ENCODE data around the gene CD99.

Gene CD99

DNA sequence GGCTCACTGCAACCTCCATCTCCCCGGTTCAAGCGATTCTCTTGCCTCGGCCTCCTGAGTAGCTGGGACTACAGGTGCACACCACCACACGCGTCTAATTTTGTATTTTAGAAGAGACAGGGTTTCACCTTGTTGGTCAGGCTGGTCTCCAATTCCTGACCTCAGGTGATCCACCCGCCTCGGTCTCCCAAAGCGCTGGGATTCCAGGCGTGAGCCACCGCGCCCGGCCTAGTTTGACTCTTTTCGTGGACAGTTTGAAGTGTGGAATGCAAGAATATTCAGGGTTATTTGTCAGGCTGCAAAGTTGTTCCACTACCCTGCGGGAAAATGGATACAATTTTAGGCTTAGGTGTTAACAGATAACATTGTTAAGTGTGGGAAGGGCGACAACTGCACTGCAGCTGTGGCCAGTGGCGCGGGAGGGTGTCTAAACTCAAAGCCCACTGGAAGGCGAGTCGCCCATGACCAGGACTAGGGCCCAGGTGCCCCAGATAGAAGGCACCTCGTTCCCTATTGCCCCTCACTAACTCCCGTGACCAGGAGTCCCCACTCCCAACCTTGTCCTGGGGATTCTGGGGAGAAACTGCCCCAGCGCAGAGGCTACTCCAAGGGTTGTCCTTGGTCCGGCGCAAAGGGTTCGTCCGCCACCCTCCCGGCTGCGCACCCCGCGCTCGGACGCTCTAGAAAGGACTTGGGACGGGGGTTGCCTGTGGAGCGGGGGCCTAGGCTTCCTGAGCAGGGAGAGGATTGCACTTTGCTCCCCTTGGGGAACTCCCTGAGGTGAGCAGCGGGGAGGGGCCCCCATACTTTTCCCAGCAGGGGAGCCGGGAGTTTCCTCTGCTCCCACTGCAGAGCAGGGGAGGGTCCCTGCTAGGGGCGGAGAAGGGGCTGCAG lies 1.1 kb upstream of the CD99 start:
- peak overlapping the region; percentile 49; the same call in 1 of the 2 replicates for H3K4me3 ChIP-seq (ENCODE audit: low read depth, low read length)
- ChIA-PET CTCF (no interaction called here), POLR2A (no interaction called here)
- DNase-seq (ENCODE audit: low read depth, low spot score), result no peak
- TF ChIP-seq, protein P1, sequence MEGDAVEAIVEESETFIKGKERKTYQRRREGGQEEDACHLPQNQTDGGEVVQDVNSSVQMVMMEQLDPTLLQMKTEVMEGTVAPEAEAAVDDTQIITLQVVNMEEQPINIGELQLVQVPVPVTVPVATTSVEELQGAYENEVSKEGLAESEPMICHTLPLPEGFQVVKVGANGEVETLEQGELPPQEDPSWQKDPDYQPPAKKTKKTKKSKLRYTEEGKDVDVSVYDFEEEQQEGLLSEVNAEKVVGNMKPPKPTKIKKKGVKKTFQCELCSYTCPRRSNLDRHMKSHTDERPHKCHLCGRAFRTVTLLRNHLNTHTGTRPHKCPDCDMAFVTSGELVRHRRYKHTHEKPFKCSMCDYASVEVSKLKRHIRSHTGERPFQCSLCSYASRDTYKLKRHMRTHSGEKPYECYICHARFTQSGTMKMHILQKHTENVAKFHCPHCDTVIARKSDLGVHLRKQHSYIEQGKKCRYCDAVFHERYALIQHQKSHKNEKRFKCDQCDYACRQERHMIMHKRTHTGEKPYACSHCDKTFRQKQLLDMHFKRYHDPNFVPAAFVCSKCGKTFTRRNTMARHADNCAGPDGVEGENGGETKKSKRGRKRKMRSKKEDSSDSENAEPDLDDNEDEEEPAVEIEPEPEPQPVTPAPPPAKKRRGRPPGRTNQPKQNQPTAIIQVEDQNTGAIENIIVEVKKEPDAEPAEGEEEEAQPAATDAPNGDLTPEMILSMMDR (IDR thresholded peaks at IDR 0.05; ENCODE audit: insufficient read depth, low read length, missing control alignments), result no peak

- TF ChIP-seq, protein P1 (IDR thresholded peaks at IDR 0.05; ENCODE audit: insufficient read depth, low read length, missing control alignments), result no peak
- peak overlapping the region; percentile 82 for H3K4me3 ChIP-seq (ENCODE audit: low read depth, low read length)
These were observed 587 bp downstream of the CD99 start for GRCh38 chrX:2691543-2692220.

DNA sequence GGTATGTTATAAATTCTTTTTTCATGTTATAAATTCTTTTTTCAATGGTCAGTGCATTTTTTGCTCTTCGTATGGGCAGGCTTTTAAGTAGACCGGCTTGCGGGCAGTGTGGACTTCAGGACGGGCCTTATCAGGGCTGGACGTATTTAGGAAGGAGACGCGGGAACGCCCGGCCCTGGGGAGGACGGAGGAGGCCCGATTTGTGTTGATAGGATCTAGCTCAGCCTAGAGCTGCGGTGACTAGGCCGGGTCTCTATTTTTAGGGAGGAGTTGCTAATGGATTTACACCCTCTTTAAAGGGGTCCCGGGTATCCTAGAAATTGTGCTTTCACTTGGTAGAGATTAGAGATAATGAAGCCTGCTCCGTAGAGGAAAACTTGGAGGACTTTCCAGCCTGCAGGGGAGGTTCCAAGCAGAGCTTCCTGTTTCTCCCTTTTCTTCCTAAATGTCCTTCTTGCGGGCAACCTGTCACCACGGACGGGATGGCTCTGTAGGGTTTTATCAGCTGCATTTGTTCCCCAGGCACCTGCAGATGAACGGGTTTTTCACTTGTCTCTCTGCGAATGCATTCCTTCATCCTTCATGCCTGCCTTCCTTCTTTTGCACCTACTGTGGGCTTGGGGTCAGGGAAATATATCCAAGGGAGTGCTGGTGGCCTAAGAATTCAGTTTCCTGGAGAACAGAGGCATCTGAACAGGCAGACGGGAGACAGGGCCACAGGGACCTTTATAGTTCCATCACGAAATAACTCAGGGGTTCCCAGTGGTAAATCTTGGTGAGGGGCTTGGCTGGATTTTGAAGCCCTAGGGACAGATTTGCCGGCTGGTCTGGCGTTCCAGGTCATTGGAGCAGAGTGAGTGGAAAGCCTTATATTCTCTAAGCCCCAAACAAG lies 1.4 kb downstream of the CD99 start:
- CTCF ChIA-PET, result no interaction called here
- DNase-seq (ENCODE audit: low read depth, low spot score), result no peak
- TF ChIP-seq, protein P1 (IDR thresholded peaks at IDR 0.05; ENCODE audit: insufficient read depth, low read length, missing control alignments), result no peak
- H3K4me3 ChIP-seq (ENCODE audit: low read depth, low read length), result peak overlapping the region; percentile 82
- POLR2A ChIA-PET, result no interaction called here

More at GRCh38 chrX:2691543-2692220, 587 bp downstream of the CD99 start:
- DNase-seq (ENCODE audit: low read depth, low spot score), result no peak
- CTCF ChIA-PET, result no interaction called here
- POLR2A ChIA-PET, result no interaction called here

GRCh38 chrX:2693113-2694002 lies 2.3 kb downstream of the CD99 start:
- CTCF ChIA-PET, result no interaction called here
- POLR2A ChIA-PET, result no interaction called here
- TF ChIP-seq, protein P1 (IDR thresholded peaks at IDR 0.05; ENCODE audit: insufficient read depth, low read length, missing control alignments), result no peak
- peak overlapping the region; percentile 82 for H3K4me3 ChIP-seq (ENCODE audit: low read depth, low read length)
- DNase-seq (ENCODE audit: low read depth, low spot score), result no peak

DNA sequence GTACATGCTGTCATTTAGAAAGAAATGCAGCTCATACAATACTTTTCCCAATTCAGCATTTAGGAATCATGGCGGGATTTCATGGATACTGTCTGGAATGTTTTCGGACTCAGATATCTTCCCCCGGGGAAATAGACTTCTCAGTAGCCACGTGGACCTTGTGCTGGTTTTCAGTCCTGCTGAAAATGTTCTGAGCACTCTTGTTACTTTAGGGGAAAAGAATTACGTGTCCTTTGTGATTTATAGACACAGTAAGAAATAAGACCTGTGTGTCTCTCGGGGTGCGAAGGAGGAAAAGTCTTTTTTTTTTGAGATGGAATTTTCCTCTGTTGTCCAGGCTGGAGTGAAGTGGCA lies 3.8 kb downstream of the CD99 start:
- TF ChIP-seq, protein P1 (IDR thresholded peaks at IDR 0.05; ENCODE audit: insufficient read depth, low read length, missing control alignments), result no peak
- no peak for DNase-seq (ENCODE audit: low read depth, low spot score)
- peak overlapping the region; percentile 82 for H3K4me3 ChIP-seq (ENCODE audit: low read depth, low read length)
- CTCF ChIA-PET, result no interaction called here
- POLR2A ChIA-PET, result no interaction called here

Measured in AG04449 (cell line).